ENCODE measurements around the gene AK2.
A peak's percentile ranks its signal among the peaks of the same experiment; 100 is the strongest.

DNA sequence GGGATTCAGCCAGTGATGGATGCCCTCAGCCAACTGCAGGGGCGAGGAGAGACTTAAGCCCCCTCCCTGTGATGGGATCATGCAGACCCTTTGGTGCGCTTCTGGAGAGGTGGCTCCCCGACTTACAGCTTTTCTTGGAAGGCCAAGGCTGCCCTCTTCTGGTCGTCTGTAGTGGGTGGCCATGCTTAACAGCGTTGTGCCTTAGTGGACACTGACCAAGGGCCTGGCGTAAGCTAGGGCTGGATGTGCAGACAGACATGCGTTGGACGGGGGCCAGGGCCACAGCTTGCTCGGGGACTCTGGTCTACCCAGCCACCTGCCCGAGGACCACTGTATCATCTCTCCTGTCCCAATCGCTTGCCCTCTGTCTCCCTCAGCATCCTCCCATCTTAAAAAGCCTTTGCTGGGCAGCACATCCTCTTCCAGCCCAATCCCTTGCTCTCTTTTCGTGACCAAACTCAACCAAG is 49.7 kb upstream of the AK2 start:
- TF ChIP-seq POLR2A (IDR thresholded peaks at IDR 0.05) (no peak), POLR2AphosphoS5 (IDR thresholded peaks at IDR 0.05; ENCODE audit: insufficient read depth in 1 of 2, low read depth in 1 of 2) (no peak)
- TF ChIP-seq, protein P1, sequence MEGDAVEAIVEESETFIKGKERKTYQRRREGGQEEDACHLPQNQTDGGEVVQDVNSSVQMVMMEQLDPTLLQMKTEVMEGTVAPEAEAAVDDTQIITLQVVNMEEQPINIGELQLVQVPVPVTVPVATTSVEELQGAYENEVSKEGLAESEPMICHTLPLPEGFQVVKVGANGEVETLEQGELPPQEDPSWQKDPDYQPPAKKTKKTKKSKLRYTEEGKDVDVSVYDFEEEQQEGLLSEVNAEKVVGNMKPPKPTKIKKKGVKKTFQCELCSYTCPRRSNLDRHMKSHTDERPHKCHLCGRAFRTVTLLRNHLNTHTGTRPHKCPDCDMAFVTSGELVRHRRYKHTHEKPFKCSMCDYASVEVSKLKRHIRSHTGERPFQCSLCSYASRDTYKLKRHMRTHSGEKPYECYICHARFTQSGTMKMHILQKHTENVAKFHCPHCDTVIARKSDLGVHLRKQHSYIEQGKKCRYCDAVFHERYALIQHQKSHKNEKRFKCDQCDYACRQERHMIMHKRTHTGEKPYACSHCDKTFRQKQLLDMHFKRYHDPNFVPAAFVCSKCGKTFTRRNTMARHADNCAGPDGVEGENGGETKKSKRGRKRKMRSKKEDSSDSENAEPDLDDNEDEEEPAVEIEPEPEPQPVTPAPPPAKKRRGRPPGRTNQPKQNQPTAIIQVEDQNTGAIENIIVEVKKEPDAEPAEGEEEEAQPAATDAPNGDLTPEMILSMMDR (IDR thresholded peaks at IDR 0.05) = peak; percentile 35 to 54 (median 52)
